Measurements from ENCODE around the gene TRIM25. TPM values are rescaled to one million over a fixed set of nuclear protein-coding genes. Genes with fewer than 3 reads are reported as not detected.

The TRIM25 gene
- polyA plus RNA-seq, 1 of the 3 experiments (the other 2 are of a cell fraction): 17.1 TPM

DNA sequence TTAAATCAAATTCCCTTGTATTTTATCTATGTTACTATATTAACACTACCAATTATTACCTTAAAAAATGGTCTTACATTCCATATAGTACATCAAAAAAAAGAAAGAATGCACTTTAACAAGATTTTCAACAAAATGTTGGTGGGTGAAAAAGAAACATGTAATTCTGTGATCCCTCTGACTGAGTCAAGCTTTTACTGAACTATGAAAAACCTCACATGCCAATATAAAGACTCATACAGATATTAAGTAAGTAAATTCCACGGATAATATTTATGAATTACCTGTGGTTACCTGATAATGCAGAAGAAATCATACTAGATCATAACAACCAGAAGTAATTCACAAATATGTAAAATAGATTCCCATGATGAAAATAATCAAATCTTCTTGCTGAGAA, 34.6 kb upstream of the TRIM25 start:
- H2AFZ ChIP-seq (ENCODE audit: low read depth): no peak overlapping the region
- TF ChIP-seq, protein P1, sequence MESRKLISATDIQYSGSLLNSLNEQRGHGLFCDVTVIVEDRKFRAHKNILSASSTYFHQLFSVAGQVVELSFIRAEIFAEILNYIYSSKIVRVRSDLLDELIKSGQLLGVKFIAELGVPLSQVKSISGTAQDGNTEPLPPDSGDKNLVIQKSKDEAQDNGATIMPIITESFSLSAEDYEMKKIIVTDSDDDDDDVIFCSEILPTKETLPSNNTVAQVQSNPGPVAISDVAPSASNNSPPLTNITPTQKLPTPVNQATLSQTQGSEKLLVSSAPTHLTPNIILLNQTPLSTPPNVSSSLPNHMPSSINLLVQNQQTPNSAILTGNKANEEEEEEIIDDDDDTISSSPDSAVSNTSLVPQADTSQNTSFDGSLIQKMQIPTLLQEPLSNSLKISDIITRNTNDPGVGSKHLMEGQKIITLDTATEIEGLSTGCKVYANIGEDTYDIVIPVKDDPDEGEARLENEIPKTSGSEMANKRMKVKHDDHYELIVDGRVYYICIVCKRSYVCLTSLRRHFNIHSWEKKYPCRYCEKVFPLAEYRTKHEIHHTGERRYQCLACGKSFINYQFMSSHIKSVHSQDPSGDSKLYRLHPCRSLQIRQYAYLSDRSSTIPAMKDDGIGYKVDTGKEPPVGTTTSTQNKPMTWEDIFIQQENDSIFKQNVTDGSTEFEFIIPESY (IDR thresholded peaks at IDR 0.05; ENCODE audit: borderline replicate concordance, low read depth): no peak
- TF ChIP-seq, protein P2, sequence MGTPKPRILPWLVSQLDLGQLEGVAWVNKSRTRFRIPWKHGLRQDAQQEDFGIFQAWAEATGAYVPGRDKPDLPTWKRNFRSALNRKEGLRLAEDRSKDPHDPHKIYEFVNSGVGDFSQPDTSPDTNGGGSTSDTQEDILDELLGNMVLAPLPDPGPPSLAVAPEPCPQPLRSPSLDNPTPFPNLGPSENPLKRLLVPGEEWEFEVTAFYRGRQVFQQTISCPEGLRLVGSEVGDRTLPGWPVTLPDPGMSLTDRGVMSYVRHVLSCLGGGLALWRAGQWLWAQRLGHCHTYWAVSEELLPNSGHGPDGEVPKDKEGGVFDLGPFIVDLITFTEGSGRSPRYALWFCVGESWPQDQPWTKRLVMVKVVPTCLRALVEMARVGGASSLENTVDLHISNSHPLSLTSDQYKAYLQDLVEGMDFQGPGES (IDR thresholded peaks at IDR 0.05; ENCODE audit: low read depth, low read length): no peak
- TF ChIP-seq FOSL2 (IDR thresholded peaks at IDR 0.05; ENCODE audit: borderline replicate concordance, low read depth) (no peak), JUND (IDR thresholded peaks at IDR 0.05) (no peak), GABPA (IDR thresholded peaks at IDR 0.05; ENCODE audit: low read depth) (no peak)
- H3K36me3 ChIP-seq (replicated peaks in 1 of 2; ENCODE audit: control insufficient read depth in 1 of 2, insufficient read depth in 2 of 2, low read length in 1 of 2): peaks cover 40 to 52% of the 10 kb centered on the region in 2 experiments
- H3K9me3 ChIP-seq: no peaks in the 10 kb centered on the region
- no peak overlapping the region for H3K4me2 ChIP-seq
- CTCF ChIA-PET: interaction anchor here (1.3 to 1.4 kb wide), 3 partner anchors 9 to 129 kb away, joined by 3 to 7 read pairs (median 5); partner anchors contain the start of gene COIL
- H3K4me3 ChIP-seq (ENCODE audit: low read depth in 2 of 2, low read length in 1 of 2): no peak overlapping the region
- DNase-seq: no peak
- peaks cover 28% of the 10 kb centered on the region; the same call in 1 of the 2 replicates for H3K79me2 ChIP-seq (ENCODE audit: insufficient read depth)
- H3F3A ChIP-seq (replicated peaks; ENCODE audit: insufficient read depth): no peaks in the 10 kb centered on the region
- H3K9ac ChIP-seq: no peak overlapping the region
- no peaks in the 10 kb centered on the region for H4K20me1 ChIP-seq (ENCODE audit: insufficient read depth)
- no peaks in the 10 kb centered on the region; the same call in 1 of the 2 replicates for H3K9me2 ChIP-seq
- no peaks in the 10 kb centered on the region for H3K4me1 ChIP-seq (ENCODE audit: control insufficient read depth in 1 of 2, insufficient read depth in 2 of 2, low read depth in 1 of 2, low read length in 1 of 2)
- H3K27me3 ChIP-seq (ENCODE audit: insufficient read depth): no peaks in the 10 kb centered on the region
- POLR2A ChIA-PET: no interaction called here
- 85% methylated on average over 1 of the region's 1 CpG for WGBS (ENCODE audit: low lambda C conversion rate)
- H3K27ac ChIP-seq (ENCODE audit: low read depth in 2 of 2, low read length in 1 of 2): no peak overlapping the region

DNA sequence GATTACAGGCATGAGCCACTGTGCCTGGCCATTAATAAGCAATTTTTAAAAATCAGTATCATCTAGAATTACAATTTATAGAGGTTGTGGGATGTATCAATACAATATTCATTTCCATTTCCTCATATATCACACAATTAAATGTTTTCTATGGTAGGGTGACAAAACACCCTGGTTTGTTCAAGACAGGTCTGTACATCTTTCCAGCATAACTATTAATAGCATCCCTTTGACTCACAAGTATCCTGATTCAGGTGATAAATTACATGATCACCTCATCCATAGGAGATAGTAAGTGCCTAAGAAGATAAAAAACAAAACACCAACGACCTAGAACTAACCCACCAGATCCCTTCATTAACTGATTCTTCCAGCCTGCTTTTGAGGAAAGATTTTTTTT, 33.9 kb upstream of the TRIM25 start:
- WGBS (ENCODE audit: low lambda C conversion rate): 43% methylated on average over 1 of the region's 1 CpG

More for the DNA sequence above, 33.9 kb upstream of the TRIM25 start:
- Histone ChIP-seq H2AFZ (ENCODE audit: low read depth) (no peak overlapping the region), H3K9me2 (no peaks in the 10 kb centered on the region; the same call in 1 of the 2 replicates), H3K27me3 (ENCODE audit: insufficient read depth) (no peaks in the 10 kb centered on the region), H3K4me2 (no peak overlapping the region), H3K9me3 (no peaks in the 10 kb centered on the region), H4K20me1 (ENCODE audit: insufficient read depth) (no peaks in the 10 kb centered on the region), H3K4me1 (ENCODE audit: control insufficient read depth in 1 of 2, insufficient read depth in 2 of 2, low read depth in 1 of 2, low read length in 1 of 2) (no peaks in the 10 kb centered on the region), H3K36me3 (replicated peaks in 1 of 2; ENCODE audit: control insufficient read depth in 1 of 2, insufficient read depth in 2 of 2, low read length in 1 of 2) (peaks cover 40 to 58% of the 10 kb centered on the region in 2 experiments), H3K27ac (ENCODE audit: low read depth in 2 of 2, low read length in 1 of 2) (no peak overlapping the region), H3K4me3 (ENCODE audit: low read depth in 2 of 2, low read length in 1 of 2) (no peak overlapping the region), H3K79me2 (ENCODE audit: insufficient read depth) (peaks cover 20% of the 10 kb centered on the region; the same call in 1 of the 2 replicates), H3K9ac (no peak overlapping the region), H3F3A (replicated peaks; ENCODE audit: insufficient read depth) (no peaks in the 10 kb centered on the region)
- POLR2A ChIA-PET: no interaction called here
- TF ChIP-seq TCF12 (IDR thresholded peaks at IDR 0.05) (no peak), ELF1 (IDR thresholded peaks at IDR 0.05) (no peak), GABPA (IDR thresholded peaks at IDR 0.05; ENCODE audit: low read depth) (no peak)
- TF ChIP-seq, protein P3, sequence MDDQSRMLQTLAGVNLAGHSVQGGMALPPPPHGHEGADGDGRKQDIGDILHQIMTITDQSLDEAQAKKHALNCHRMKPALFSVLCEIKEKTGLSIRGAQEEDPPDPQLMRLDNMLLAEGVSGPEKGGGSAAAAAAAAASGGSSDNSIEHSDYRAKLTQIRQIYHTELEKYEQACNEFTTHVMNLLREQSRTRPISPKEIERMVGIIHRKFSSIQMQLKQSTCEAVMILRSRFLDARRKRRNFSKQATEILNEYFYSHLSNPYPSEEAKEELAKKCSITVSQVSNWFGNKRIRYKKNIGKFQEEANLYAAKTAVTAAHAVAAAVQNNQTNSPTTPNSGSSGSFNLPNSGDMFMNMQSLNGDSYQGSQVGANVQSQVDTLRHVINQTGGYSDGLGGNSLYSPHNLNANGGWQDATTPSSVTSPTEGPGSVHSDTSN (IDR thresholded peaks at IDR 0.05): no peak
- CTCF ChIA-PET: interaction anchor here (0.7 to 10.6 kb wide), 3 partner anchors 62 to 295 kb away, joined by 3 to 251 read pairs (median 3); no protein-coding TSS in a partner anchor
- DNase-seq: no peak
